Measurements from ENCODE around the gene INVS.

INVS gene

GRCh38 chr9:100296407-100296806 is 197.4 kb downstream of the INVS start:
- TF ChIP-seq ZFP3 (CRISPR knock-in tag; IDR thresholded peaks at IDR 0.05) (no peak), ARNTL (CRISPR knock-in tag; IDR thresholded peaks at IDR 0.05; ENCODE audit: borderline replicate concordance, low read depth) (no peak), SNAI2 (CRISPR knock-in tag; IDR thresholded peaks at IDR 0.05) (no peak), ZNF565 (CRISPR knock-in tag; conservative IDR thresholded peaks at IDR 0.05; ENCODE audit: low read depth) (no peak), ZNF8 (CRISPR knock-in tag; IDR thresholded peaks at IDR 0.05) (no peak), TOX (CRISPR knock-in tag; IDR thresholded peaks at IDR 0.05; ENCODE audit: borderline replicate concordance) (no peak), BACH2 (CRISPR knock-in tag; IDR thresholded peaks at IDR 0.05; ENCODE audit: borderline replicate concordance) (no peak), GLIS3 (CRISPR knock-in tag; IDR thresholded peaks at IDR 0.05) (no peak), TCF4 (CRISPR knock-in tag; IDR thresholded peaks at IDR 0.05; ENCODE audit: borderline replicate concordance) (no peak), CREB5 (CRISPR knock-in tag; IDR thresholded peaks at IDR 0.05; ENCODE audit: low read depth) (no peak), OSR1 (CRISPR knock-in tag; IDR thresholded peaks at IDR 0.05) (no peak), RARB (CRISPR knock-in tag; IDR thresholded peaks at IDR 0.05) (no peak), ISL1 (CRISPR knock-in tag; IDR thresholded peaks at IDR 0.05) (no peak)
- TF ChIP-seq, protein P1, sequence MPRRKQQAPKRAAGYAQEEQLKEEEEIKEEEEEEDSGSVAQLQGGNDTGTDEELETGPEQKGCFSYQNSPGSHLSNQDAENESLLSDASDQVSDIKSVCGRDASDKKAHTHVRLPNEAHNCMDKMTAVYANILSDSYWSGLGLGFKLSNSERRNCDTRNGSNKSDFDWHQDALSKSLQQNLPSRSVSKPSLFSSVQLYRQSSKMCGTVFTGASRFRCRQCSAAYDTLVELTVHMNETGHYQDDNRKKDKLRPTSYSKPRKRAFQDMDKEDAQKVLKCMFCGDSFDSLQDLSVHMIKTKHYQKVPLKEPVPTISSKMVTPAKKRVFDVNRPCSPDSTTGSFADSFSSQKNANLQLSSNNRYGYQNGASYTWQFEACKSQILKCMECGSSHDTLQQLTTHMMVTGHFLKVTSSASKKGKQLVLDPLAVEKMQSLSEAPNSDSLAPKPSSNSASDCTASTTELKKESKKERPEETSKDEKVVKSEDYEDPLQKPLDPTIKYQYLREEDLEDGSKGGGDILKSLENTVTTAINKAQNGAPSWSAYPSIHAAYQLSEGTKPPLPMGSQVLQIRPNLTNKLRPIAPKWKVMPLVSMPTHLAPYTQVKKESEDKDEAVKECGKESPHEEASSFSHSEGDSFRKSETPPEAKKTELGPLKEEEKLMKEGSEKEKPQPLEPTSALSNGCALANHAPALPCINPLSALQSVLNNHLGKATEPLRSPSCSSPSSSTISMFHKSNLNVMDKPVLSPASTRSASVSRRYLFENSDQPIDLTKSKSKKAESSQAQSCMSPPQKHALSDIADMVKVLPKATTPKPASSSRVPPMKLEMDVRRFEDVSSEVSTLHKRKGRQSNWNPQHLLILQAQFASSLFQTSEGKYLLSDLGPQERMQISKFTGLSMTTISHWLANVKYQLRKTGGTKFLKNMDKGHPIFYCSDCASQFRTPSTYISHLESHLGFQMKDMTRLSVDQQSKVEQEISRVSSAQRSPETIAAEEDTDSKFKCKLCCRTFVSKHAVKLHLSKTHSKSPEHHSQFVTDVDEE (CRISPR knock-in tag; IDR thresholded peaks at IDR 0.05), result no peak
- ATAC-seq, result no peak

- TF ChIP-seq CREB5 (CRISPR knock-in tag; IDR thresholded peaks at IDR 0.05; ENCODE audit: low read depth), result no peak
- no peak for TF ChIP-seq ZNF8 (CRISPR knock-in tag; IDR thresholded peaks at IDR 0.05)
- no peak for TF ChIP-seq ARNTL (CRISPR knock-in tag; IDR thresholded peaks at IDR 0.05; ENCODE audit: borderline replicate concordance, low read depth)
- TF ChIP-seq OSR1 (CRISPR knock-in tag; IDR thresholded peaks at IDR 0.05), result no peak
- TF ChIP-seq POU6F1 (CRISPR knock-in tag; IDR thresholded peaks at IDR 0.05; ENCODE audit: borderline replicate concordance, low read depth), result no peak
- no peak for TF ChIP-seq RARB (CRISPR knock-in tag; IDR thresholded peaks at IDR 0.05)
- no peak for TF ChIP-seq BACH2 (CRISPR knock-in tag; IDR thresholded peaks at IDR 0.05; ENCODE audit: borderline replicate concordance)
- TF ChIP-seq ISL1 (CRISPR knock-in tag; IDR thresholded peaks at IDR 0.05), result no peak
- TF ChIP-seq ZC3H10 (CRISPR knock-in tag; IDR thresholded peaks at IDR 0.05), result no peak
- TF ChIP-seq, protein P2, sequence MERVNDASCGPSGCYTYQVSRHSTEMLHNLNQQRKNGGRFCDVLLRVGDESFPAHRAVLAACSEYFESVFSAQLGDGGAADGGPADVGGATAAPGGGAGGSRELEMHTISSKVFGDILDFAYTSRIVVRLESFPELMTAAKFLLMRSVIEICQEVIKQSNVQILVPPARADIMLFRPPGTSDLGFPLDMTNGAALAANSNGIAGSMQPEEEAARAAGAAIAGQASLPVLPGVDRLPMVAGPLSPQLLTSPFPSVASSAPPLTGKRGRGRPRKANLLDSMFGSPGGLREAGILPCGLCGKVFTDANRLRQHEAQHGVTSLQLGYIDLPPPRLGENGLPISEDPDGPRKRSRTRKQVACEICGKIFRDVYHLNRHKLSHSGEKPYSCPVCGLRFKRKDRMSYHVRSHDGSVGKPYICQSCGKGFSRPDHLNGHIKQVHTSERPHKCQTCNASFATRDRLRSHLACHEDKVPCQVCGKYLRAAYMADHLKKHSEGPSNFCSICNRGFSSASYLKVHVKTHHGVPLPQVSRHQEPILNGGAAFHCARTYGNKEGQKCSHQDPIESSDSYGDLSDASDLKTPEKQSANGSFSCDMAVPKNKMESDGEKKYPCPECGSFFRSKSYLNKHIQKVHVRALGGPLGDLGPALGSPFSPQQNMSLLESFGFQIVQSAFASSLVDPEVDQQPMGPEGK (CRISPR knock-in tag; IDR thresholded peaks at IDR 0.05; ENCODE audit: borderline replicate concordance), result no peak
- TF ChIP-seq ESRRG (CRISPR knock-in tag; IDR thresholded peaks at IDR 0.05), result no peak
- TF ChIP-seq, protein P1 (CRISPR knock-in tag; IDR thresholded peaks at IDR 0.05), result no peak
- TF ChIP-seq ZFP30 (CRISPR knock-in tag; IDR thresholded peaks at IDR 0.05), result no peak
- no peak for TF ChIP-seq GLIS3 (CRISPR knock-in tag; IDR thresholded peaks at IDR 0.05)
Measured at GRCh38 chr9:100298378-100298777, 199.3 kb downstream of the INVS start.

More at GRCh38 chr9:100298378-100298777, 199.3 kb downstream of the INVS start:
- ATAC-seq, result no peak

Data from SK-N-SH treated with all-trans-retinoic acid at 6 μM for 48 hours (cell line).